GM23338 (cell line): Measurements from ENCODE around the gene CXXC5. TPM values are rescaled to one million over a fixed set of nuclear protein-coding genes. Genes with fewer than 3 reads are reported as not detected.

Experiments
- ATAC-seq: fragments of 200-7000 bp; cut with Tn5 transposase; 3 replicates; pipeline ENCODE4 v1.9.1; 2020
- DNase-seq: peaks from one replicate; pipeline ENCODE4 v3.0.0-alpha.2; 2015; ENCODE audit warnings: low spot score
- H2AFZ ChIP-seq: fragments of 200-600 bp; sonication (generic); 2 replicates; pipeline ENCODE4 v1.8.0; 2016; ENCODE audit warnings: antibody characterized with exemption, mild to moderate bottlenecking, moderate library complexity
- H3F3A ChIP-seq: fragments of 200-600 bp; sonication (generic); replicated peaks from 2 replicates; pipeline ENCODE4 v1.8.0; 2017; ENCODE audit warnings: antibody characterized with exemption, mixed run types, low read depth
- H3K27ac ChIP-seq: fragments of 200-600 bp; sonication (generic); 2 replicates; pipeline ENCODE4 v1.6.1; 2016; ENCODE audit warnings: low read depth
- H3K27me3 ChIP-seq: fragments of 200-600 bp; sonication (generic); 2 replicates; pipeline ENCODE4 v1.8.0; 2016; ENCODE audit warnings: mild to moderate bottlenecking, mixed run types, moderate library complexity; ENCODE audit not compliant: insufficient read depth
- H3K36me3 ChIP-seq: fragments of 200-600 bp; sonication (generic); 2 replicates; pipeline ENCODE4 v1.8.0; 2016; ENCODE audit warnings: mild to moderate bottlenecking; ENCODE audit not compliant: insufficient read depth
- H3K4me1 ChIP-seq: fragments of 200-600 bp; sonication (generic); 2 replicates; pipeline ENCODE4 v1.8.0; 2016; ENCODE audit warnings: mild to moderate bottlenecking, moderate library complexity; ENCODE audit not compliant: insufficient read depth
- H3K4me2 ChIP-seq: fragments of 200-600 bp; sonication (generic); 2 replicates; pipeline ENCODE4 v1.7.1; 2017; ENCODE audit warnings: mixed run types
- H3K4me3 ChIP-seq: fragments of 200-600 bp; sonication (generic); 2 replicates; pipeline ENCODE4 v1.6.1; 2016; ENCODE audit warnings: mixed run types
- H3K79me2 ChIP-seq: fragments of 200-600 bp; sonication (generic); replicated peaks from 2 replicates; pipeline ENCODE4 v1.8.0; 2017; ENCODE audit warnings: mild to moderate bottlenecking; ENCODE audit not compliant: insufficient read depth
- H3K9me2 ChIP-seq: fragments of 200-600 bp; sonication (generic); 2 replicates; pipeline ENCODE4 v1.8.0; 2017; ENCODE audit not compliant: insufficient read depth
- H4K20me1 ChIP-seq: fragments of 200-600 bp; sonication (generic); replicated peaks from 2 replicates; pipeline ENCODE4 v1.8.0; 2017; ENCODE audit warnings: mild to moderate bottlenecking; ENCODE audit not compliant: insufficient read depth
- H3K27ac Mint-ChIP-seq: 2 replicates; pipeline ENCODE4 v1.8.0; 2020; ENCODE audit warnings: inconsistent platforms, mild to moderate bottlenecking, moderate library complexity, mixed read lengths
- H3K27me3 Mint-ChIP-seq: 3 replicates; pipeline ENCODE4 v1.8.0; 2022; ENCODE audit warnings: low read depth, mild to moderate bottlenecking, moderate library complexity, mixed read lengths, inconsistent platforms; ENCODE audit not compliant: insufficient read depth, poor library complexity
- H3K36me3 Mint-ChIP-seq: 3 replicates; pipeline ENCODE4 v1.8.0; 2021; ENCODE audit warnings: low read depth, mild to moderate bottlenecking, inconsistent platforms, moderate library complexity, mixed read lengths
- H3K4me1 Mint-ChIP-seq: 3 replicates; pipeline ENCODE4 v1.8.0; 2020; ENCODE audit warnings: mild to moderate bottlenecking, inconsistent platforms, mixed read lengths
- H3K4me3 Mint-ChIP-seq: 3 replicates; pipeline ENCODE4 v1.8.0; 2021; ENCODE audit warnings: moderate library complexity, mild to moderate bottlenecking, inconsistent platforms, mixed read lengths
- H3K9me3 Mint-ChIP-seq: 3 replicates; pipeline ENCODE4 v1.8.0; 2020; ENCODE audit warnings: moderate library complexity, mild to moderate bottlenecking, inconsistent platforms, mixed read lengths
- CREB1 ChIP-seq: fragments of 250-450 bp; sonication (Bioruptor Pico); IDR thresholded peaks from 2 replicates; pipeline ENCODE4 v1.5.0; 2020; ENCODE audit warnings: low read depth, mild to moderate bottlenecking, moderate library complexity
- EZH2 ChIP-seq: fragments of 200-600 bp; sonication (generic); IDR thresholded peaks from one replicate; pipeline ENCODE4 v1.8.0; 2017; ENCODE audit warnings: antibody characterized with exemption, mild to moderate bottlenecking, low read depth; ENCODE audit not compliant: unreplicated experiment
- EZH2phosphoT487 ChIP-seq: fragments of 200-600 bp; sonication (generic); IDR thresholded peaks from one replicate; pipeline ENCODE4 v1.8.1; 2018; ENCODE audit warnings: antibody characterized with exemption; ENCODE audit not compliant: unreplicated experiment
- JUNB ChIP-seq: IDR thresholded peaks from one replicate; pipeline ENCODE4 v1.6.1; 2016; ENCODE audit warnings: antibody characterized with exemption; ENCODE audit not compliant: unreplicated experiment
- NANOG ChIP-seq: IDR thresholded peaks from 2 replicates; pipeline ENCODE4 v1.6.1; 2016; ENCODE audit warnings: antibody characterized with exemption, borderline replicate concordance
- POLR2AphosphoS5 ChIP-seq: IDR thresholded peaks from 2 replicates; pipeline ENCODE4 v1.6.1; 2016; ENCODE audit warnings: antibody characterized with exemption, low read depth
- REST ChIP-seq: IDR thresholded peaks from one replicate; pipeline ENCODE4 v1.6.1; 2018; ENCODE audit warnings: antibody characterized with exemption; ENCODE audit not compliant: unreplicated experiment
- STAT1 ChIP-seq: IDR thresholded peaks from one replicate; pipeline ENCODE4 v1.6.1; 2016; ENCODE audit warnings: antibody characterized with exemption; ENCODE audit not compliant: unreplicated experiment
- ZNF114 ChIP-seq: fragments of 250-450 bp; sonication (Bioruptor Pico); IDR thresholded peaks from 2 replicates; pipeline ENCODE4 v1.5.0; 2020; ENCODE audit warnings: mild to moderate bottlenecking, moderate library complexity
- ZNF331 ChIP-seq: fragments of 250-450 bp; sonication (Bioruptor Pico); IDR thresholded peaks from 2 replicates; pipeline ENCODE4 v1.5.0; 2020; ENCODE audit warnings: low read depth, mild to moderate bottlenecking, moderate library complexity
- polyA plus RNA-seq: library from polyadenylated mRNA; unstranded; fragments of >200 nt; fragmentation: Nextera tagmentation; extraction: Ambion mirVana; gene quantifications from 2 replicates; pipeline ENCODE4 v1.2.1, GENCODE V29; 2016
- total RNA-seq: library from RNA; depleted of rRNA; stranded (reverse); fragments of >200 nt; shearing (Covaris generic); gene quantifications from 2 replicates; pipeline ENCODE4 v1.2.3, GENCODE V29; 2014
- TF ChIP-seq, protein P1 (sequence below): IDR thresholded peaks from 2 replicates; pipeline ENCODE4 v1.6.1; 2016; ENCODE audit warnings: antibody characterized with exemption
- TF ChIP-seq, protein P2 (sequence below): fragments of 250-450 bp; sonication (Bioruptor Pico); IDR thresholded peaks from 2 replicates; pipeline ENCODE4 v1.5.0; 2020; ENCODE audit warnings: mild to moderate bottlenecking, moderate library complexity
- TF ChIP-seq, protein P3 (sequence below), 2 experiments: fragments of 200-600 bp in 1 of 2; sonication (generic) in 1 of 2; conservative IDR thresholded peaks; 2 replicates each; pipeline versions ENCODE4 v1.5.1 to v1.6.1; 2016 to 2017; ENCODE audit warnings: antibody characterized with exemption in 2 of 2, low read depth in 2 of 2, mild to moderate bottlenecking in 2 of 2, moderate library complexity in 1 of 2

CXXC5 gene
- total and polyA plus RNA-seq, 2 experiments from 2014 or later, result 63.3 to 111 TPM

DNA sequence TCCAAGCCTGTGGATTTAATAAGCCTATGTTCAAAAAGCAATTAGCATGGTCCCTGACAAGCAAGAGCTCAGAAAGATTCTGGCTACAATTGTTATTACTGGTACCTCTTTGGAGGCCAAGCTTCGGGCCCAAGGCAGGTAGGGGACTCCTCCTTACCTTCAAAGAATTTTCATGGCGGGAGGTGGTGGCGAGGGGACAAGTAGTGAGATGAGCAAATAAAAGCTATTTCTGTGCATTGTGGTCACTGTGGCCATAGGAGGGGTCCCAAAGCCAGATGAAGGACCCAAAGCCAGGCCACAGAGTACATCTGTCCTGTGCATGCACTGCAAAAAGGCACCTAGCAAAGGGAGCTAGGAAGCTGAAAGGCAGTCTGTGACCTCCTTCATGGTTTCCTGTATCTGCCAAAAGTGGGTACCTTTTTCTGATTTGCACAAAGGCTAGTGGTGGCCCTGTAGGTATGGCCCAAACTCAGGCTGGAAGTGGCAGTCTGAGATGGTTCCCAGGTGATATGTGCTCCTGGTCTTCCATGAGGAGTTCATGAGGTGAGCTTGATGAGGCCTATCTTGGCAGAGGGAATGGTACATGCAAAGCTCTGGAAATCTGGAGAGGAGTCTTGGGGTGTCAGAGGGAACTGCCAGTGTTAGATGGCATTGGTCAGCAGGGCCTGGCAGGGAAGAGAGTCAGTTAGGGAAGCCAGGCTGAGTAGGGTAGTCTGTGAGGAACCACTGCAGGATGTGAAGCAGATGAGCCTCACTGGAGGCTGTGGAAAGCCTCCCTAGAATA, 3.3 kb upstream of the CXXC5 start:
- TF ChIP-seq, protein P1, sequence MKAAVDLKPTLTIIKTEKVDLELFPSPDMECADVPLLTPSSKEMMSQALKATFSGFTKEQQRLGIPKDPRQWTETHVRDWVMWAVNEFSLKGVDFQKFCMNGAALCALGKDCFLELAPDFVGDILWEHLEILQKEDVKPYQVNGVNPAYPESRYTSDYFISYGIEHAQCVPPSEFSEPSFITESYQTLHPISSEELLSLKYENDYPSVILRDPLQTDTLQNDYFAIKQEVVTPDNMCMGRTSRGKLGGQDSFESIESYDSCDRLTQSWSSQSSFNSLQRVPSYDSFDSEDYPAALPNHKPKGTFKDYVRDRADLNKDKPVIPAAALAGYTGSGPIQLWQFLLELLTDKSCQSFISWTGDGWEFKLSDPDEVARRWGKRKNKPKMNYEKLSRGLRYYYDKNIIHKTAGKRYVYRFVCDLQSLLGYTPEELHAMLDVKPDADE, result no peak
- TF ChIP-seq NANOG (no peak), EZH2phosphoT487 (no peak), JUNB (no peak), POLR2AphosphoS5 (no peak), ZNF114 (CRISPR knock-in tag) (no peak), REST (no peak), STAT1 (no peak), CREB1 (CRISPR knock-in tag) (no peak), EZH2 (no peak), ZNF331 (CRISPR knock-in tag) (no peak)
- TF ChIP-seq, protein P2, sequence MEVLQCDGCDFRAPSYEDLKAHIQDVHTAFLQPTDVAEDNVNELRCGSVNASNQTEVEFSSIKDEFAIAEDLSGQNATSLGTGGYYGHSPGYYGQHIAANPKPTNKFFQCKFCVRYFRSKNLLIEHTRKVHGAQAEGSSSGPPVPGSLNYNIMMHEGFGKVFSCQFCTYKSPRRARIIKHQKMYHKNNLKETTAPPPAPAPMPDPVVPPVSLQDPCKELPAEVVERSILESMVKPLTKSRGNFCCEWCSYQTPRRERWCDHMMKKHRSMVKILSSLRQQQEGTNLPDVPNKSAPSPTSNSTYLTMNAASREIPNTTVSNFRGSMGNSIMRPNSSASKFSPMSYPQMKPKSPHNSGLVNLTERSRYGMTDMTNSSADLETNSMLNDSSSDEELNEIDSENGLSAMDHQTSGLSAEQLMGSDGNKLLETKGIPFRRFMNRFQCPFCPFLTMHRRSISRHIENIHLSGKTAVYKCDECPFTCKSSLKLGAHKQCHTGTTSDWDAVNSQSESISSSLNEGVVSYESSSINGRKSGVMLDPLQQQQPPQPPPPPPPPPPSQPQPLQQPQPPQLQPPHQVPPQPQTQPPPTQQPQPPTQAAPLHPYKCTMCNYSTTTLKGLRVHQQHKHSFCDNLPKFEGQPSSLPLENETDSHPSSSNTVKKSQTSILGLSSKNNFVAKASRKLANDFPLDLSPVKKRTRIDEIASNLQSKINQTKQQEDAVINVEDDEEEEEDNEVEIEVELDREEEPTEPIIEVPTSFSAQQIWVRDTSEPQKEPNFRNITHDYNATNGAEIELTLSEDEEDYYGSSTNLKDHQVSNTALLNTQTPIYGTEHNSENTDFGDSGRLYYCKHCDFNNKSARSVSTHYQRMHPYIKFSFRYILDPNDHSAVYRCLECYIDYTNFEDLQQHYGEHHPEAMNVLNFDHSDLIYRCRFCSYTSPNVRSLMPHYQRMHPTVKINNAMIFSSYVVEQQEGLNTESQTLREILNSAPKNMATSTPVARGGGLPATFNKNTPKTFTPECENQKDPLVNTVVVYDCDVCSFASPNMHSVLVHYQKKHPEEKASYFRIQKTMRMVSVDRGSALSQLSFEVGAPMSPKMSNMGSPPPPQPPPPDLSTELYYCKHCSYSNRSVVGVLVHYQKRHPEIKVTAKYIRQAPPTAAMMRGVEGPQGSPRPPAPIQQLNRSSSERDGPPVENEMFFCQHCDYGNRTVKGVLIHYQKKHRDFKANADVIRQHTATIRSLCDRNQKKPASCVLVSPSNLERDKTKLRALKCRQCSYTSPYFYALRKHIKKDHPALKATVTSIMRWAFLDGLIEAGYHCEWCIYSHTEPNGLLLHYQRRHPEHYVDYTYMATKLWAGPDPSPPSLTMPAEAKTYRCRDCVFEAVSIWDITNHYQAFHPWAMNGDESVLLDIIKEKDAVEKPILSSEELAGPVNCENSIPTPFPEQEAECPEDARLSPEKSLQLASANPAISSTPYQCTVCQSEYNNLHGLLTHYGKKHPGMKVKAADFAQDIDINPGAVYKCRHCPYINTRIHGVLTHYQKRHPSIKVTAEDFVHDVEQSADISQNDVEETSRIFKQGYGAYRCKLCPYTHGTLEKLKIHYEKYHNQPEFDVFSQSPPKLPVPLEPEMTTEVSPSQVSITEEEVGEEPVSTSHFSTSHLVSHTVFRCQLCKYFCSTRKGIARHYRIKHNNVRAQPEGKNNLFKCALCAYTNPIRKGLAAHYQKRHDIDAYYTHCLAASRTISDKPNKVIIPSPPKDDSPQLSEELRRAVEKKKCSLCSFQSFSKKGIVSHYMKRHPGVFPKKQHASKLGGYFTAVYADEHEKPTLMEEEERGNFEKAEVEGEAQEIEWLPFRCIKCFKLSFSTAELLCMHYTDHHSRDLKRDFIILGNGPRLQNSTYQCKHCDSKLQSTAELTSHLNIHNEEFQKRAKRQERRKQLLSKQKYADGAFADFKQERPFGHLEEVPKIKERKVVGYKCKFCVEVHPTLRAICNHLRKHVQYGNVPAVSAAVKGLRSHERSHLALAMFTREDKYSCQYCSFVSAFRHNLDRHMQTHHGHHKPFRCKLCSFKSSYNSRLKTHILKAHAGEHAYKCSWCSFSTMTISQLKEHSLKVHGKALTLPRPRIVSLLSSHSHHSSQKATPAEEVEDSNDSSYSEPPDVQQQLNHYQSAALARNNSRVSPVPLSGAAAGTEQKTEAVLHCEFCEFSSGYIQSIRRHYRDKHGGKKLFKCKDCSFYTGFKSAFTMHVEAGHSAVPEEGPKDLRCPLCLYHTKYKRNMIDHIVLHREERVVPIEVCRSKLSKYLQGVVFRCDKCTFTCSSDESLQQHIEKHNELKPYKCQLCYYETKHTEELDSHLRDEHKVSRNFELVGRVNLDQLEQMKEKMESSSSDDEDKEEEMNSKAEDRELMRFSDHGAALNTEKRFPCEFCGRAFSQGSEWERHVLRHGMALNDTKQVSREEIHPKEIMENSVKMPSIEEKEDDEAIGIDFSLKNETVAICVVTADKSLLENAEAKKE (CRISPR knock-in tag), result no peak
- TF ChIP-seq, protein P3, sequence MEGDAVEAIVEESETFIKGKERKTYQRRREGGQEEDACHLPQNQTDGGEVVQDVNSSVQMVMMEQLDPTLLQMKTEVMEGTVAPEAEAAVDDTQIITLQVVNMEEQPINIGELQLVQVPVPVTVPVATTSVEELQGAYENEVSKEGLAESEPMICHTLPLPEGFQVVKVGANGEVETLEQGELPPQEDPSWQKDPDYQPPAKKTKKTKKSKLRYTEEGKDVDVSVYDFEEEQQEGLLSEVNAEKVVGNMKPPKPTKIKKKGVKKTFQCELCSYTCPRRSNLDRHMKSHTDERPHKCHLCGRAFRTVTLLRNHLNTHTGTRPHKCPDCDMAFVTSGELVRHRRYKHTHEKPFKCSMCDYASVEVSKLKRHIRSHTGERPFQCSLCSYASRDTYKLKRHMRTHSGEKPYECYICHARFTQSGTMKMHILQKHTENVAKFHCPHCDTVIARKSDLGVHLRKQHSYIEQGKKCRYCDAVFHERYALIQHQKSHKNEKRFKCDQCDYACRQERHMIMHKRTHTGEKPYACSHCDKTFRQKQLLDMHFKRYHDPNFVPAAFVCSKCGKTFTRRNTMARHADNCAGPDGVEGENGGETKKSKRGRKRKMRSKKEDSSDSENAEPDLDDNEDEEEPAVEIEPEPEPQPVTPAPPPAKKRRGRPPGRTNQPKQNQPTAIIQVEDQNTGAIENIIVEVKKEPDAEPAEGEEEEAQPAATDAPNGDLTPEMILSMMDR (conservative IDR thresholded peaks at IDR 0.05; ENCODE audit: low read depth in 2 of 2), result no peak
- Mint-ChIP-seq H3K4me3 (no peak overlapping the region; the same call in 2 of the 3 replicates), H3K27me3 (peaks cover 54% of the 10 kb centered on the region), H3K4me1 (peaks cover 71% of the 10 kb centered on the region), H3K36me3 (peaks cover 11% of the 10 kb centered on the region), H3K9me3 (peaks cover 4% of the 10 kb centered on the region; the same call in 1 of the 3 replicates), H3K27ac (no peak overlapping the region)
- ATAC-seq (no peak), DNase-seq (no peak)
- Histone ChIP-seq H3K4me2 (no peak overlapping the region), H3K79me2 (peaks cover 11% of the 10 kb centered on the region), H3F3A (peaks cover 24% of the 10 kb centered on the region), H3K27ac (no peak overlapping the region), H4K20me1 (peaks cover 8% of the 10 kb centered on the region; the same call in 1 of the 2 replicates), H3K4me3 (no peak overlapping the region), H3K27me3 (peaks cover 47% of the 10 kb centered on the region), H3K9me2 (no peaks in the 10 kb centered on the region), H3K36me3 (no peaks in the 10 kb centered on the region), H3K4me1 (peaks cover 55% of the 10 kb centered on the region), H2AFZ (no peak overlapping the region)
